GM12801 (cell line): Measurements from ENCODE around the gene GRIN2D.

Experiments used
- CTCF ChIP-seq: IDR thresholded peaks from one replicate; pipeline ENCODE4 v1.5.1; 2011; ENCODE audit warnings: control low read depth; ENCODE audit not compliant: insufficient read length; ENCODE audit errors: extremely low read depth

Gene GRIN2D

GRCh38 chr19:48436586-48436985, 43.1 kb downstream of the GRIN2D start:
- no peak for TF ChIP-seq CTCF

- TF ChIP-seq CTCF, result no peak
Measured at GRCh38 chr19:48441360-48442050, 48.0 kb downstream of the GRIN2D start.

GRCh38 chr19:48442116-48443035, 48.9 kb downstream of the GRIN2D start:
- TF ChIP-seq CTCF, result no peak

- no peak for TF ChIP-seq CTCF
Measured at GRCh38 chr19:48443256-48443655, 49.8 kb downstream of the GRIN2D start.
